ENCODE data around the gene DMXL1. TPM values are rescaled to one million over a fixed set of nuclear protein-coding genes. Genes with fewer than 3 reads are reported as not detected.

Gene DMXL1, protein sequence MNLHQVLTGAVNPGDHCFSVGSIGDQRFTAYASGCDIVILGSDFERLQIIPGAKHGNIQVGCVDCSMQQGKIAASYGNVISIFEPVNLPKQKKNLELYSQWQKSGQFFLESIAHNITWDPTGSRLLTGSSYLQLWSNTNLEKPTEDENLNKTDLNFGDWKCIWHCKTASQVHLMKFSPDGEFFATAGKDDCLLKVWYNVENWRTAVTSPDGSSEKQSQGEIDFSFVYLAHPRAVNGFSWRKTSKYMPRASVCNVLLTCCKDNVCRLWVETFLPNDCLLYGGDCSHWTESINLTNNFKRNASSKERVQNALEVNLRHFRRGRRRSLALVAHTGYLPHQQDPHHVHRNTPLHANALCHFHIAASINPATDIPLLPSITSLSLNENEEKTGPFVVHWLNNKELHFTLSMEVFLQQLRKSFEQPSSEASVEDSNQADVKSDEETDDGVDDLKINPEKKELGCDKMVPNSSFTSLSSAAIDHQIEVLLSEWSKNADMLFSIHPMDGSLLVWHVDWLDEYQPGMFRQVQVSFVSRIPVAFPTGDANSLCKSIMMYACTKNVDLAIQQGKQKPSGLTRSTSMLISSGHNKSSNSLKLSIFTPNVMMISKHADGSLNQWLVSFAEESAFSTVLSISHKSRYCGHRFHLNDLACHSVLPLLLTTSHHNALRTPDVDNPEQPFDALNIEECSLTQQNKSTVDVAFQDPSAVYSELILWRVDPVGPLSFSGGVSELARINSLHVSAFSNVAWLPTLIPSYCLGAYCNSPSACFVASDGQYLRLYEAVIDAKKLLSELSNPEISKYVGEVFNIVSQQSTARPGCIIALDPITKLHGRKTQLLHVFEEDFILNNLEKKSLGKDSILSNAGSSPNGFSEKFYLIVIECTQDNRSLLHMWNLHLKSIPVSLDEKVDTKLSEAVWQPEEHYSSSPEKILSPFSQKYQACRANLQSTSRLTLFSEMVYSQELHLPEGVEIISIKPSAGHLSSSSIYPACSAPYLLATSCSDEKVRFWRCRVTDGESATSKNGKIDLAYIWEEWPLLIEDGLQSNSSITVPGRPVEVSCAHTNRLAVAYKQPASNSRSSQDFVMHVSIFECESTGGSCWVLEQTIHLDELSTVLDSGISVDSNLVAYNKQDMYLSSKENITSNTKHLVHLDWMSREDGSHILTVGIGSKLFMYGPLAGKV (N-terminal part only)
- polyA plus RNA-seq: 10 to 100 TPM; 14.0 to 15.6 (median 14.7) TPM

GRCh38 chr5:119070828-119071560 lies at the start of gene DMXL1:
Gene DMXL1 (plus strand): TSS chr5:119071087. CDS start chr5:119071570, 483 bp downstream.
- H3K4me3 Mint-ChIP-seq: peak within 1 kb of the TSS; percentile 94 to 100 (median 99)
- no peaks in the 10 kb centered on the region for H3K36me3 Mint-ChIP-seq
- peak within 1 kb of the TSS; percentile 95 to 100 (median 98) for H3K27ac Mint-ChIP-seq
- DNase-seq: peak; percentile 96 to 98 (median 98)
- H3K9me3 Mint-ChIP-seq: no peaks in the 10 kb centered on the region
- H3K4me1 Mint-ChIP-seq: peaks cover 38 to 50% of the 10 kb centered on the region in 2 donors
- peaks cover 6 to 13% (median 7%) of the 10 kb centered on the region in 3 donors for H3K27me3 Mint-ChIP-seq (ENCODE audit: low read depth in 3 of 3)

DNA sequence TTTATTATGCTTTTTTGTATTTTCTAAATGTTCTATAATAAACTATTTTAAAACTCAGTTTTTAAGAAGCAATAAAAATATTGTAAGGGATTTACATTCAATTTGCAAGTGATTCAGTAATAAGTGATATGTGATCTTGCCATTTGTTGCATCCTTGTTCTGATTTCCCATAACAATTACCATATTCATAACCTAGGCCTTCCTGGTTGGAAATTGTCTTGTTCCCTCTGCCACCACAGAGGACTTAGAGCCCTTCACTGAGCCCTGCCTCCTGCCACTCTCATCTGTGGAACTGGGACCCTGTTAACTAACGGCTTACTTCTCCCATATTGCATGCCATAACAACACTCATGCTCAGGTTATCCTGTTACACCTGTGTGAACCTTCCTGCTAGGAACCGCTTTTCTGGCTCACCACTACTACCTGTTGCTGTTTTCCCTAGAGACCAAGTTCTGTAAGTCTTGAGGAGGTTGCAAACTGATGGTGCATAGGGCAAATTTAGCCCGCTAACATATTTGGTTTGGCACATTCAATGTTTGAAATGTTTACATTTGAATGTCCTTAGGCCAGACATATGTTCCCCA lies 49.6 kb upstream of the DMXL1 start:
- no peaks in the 10 kb centered on the region for H3K36me3 Mint-ChIP-seq
- peaks cover 0 to 5% (median 0%) of the 10 kb centered on the region in 6 donors for H3K9me3 Mint-ChIP-seq
- H3K4me3 Mint-ChIP-seq: no peak overlapping the region
- no peak overlapping the region for H3K27ac Mint-ChIP-seq
- no peak for DNase-seq
- H3K4me1 Mint-ChIP-seq: no peaks in the 10 kb centered on the region
- H3K27me3 Mint-ChIP-seq (ENCODE audit: low read depth in 3 of 3): peaks cover 2 to 6% (median 6%) of the 10 kb centered on the region in 3 donors

DNA sequence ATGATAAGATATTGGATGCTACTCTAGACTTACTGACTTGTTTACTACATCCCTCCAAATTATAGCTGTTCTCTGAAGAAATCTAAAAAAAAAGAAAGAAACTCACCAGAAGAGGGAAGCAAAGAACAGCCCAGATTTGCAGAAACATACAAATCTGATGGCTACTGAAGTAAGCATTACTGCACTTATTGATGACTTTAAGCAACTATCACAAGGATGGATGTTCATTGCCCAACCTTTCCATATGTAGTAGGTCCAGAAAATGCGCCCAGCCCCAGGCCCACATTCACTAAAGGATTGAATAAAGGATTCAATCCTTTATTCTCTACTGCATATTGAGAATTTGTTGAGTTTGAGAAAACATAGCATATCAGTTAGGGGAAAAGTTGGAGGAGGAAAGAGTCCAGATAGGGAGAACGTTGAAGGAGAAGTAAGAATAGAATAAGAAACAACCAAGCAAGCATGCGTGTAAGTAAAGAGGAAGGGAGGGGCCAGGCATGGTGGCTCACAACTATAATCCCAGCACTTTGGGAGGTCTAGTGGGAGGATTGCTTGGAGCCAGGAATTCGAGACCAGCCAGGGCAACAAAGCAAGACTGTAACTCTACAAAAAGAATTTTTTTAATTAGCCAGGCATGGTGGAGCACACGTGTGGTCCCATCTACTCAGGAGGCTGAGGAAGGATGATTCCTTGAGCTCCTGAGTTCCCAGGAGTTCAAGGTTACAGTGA lies 48.7 kb upstream of the DMXL1 start:
- Mint-ChIP-seq H3K36me3 (no peaks in the 10 kb centered on the region), H3K9me3 (peaks cover 0 to 5% (median 0%) of the 10 kb centered on the region in 6 donors), H3K4me1 (no peaks in the 10 kb centered on the region), H3K27ac (no peak overlapping the region), H3K4me3 (no peak overlapping the region), H3K27me3 (ENCODE audit: low read depth in 3 of 3) (peaks cover 2 to 6% (median 6%) of the 10 kb centered on the region in 3 donors)
- peak in 2 of 3 donors; percentile 7 to 20 for DNase-seq

DNA sequence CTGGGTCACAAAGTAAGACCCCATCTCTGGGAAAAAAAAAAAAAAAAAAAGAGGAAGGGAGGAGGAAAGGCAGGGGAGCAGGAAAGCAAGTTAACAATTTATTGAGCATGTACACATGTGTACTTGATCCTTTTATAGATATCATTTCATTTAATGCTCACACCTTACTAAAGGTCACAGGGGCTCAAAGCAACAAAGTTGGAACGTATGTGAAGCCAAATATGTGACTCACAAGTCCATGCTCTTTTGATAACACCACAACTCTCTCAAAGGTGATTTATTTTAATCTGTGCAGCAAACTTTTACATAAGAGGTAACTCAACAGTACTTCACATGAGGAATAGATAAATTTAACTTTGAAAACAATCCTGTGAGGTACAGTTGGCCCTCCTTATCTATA lies 48.1 kb upstream of the DMXL1 start:
- H3K9me3 Mint-ChIP-seq: peaks cover 0 to 5% (median 0%) of the 10 kb centered on the region in 6 donors
- no peaks in the 10 kb centered on the region for H3K4me1 Mint-ChIP-seq
- H3K27me3 Mint-ChIP-seq (ENCODE audit: low read depth in 3 of 3): peaks cover under 1 to 6% (median 2%) of the 10 kb centered on the region in 3 donors
- no peak for DNase-seq
- H3K27ac Mint-ChIP-seq: no peak overlapping the region
- H3K36me3 Mint-ChIP-seq: no peaks in the 10 kb centered on the region
- no peak overlapping the region for H3K4me3 Mint-ChIP-seq

DNA sequence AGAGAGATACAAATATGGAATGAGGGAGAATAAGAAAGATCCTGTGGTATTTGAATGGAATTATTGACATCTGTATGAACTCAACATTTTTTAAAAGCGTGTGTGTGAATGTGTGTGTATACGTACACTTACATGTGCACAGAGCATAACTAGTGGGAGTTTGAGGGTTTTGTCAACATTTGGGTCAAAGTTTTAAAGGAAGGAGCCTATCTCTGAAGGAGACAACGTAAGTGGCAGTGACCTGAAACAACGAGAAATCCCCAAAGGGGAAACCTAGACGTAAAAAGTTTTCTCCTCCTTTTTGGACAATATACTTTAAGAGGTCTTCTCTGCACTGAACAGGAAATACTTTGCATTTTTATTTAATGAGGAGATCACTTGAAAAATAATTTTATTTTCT lies 42.3 kb upstream of the DMXL1 start:
- Mint-ChIP-seq H3K4me1 (peaks cover 14 to 19% of the 10 kb centered on the region in 2 donors), H3K27me3 (ENCODE audit: low read depth in 3 of 3) (peaks cover 0 to 7% (median 6%) of the 10 kb centered on the region in 3 donors), H3K4me3 (no peak overlapping the region), H3K27ac (no peak overlapping the region), H3K9me3 (peaks cover 0 to 5% (median 0%) of the 10 kb centered on the region in 6 donors), H3K36me3 (no peaks in the 10 kb centered on the region)
- no peak for DNase-seq

- Mint-ChIP-seq H3K9me3 (no peaks in the 10 kb centered on the region), H3K27me3 (ENCODE audit: low read depth in 3 of 3) (peaks cover 0 to 4% (median 1%) of the 10 kb centered on the region in 3 donors)
These were observed 39.6 kb upstream of the DMXL1 start for GRCh38 chr5:119031011-119031886.

GRCh38 chr5:119031905-119032304 lies 39.0 kb upstream of the DMXL1 start:
- peaks cover 14 to 19% of the 10 kb centered on the region in 2 donors for H3K4me1 Mint-ChIP-seq
- no peaks in the 10 kb centered on the region for H3K9me3 Mint-ChIP-seq
- no peak for DNase-seq
- peak overlapping the region in 3 of 5 donors; percentile 2 to 53 (median 5) for H3K4me3 Mint-ChIP-seq
- peak overlapping the region in 3 of 6 donors; percentile 0 to 57 (median 12) for H3K27ac Mint-ChIP-seq
- H3K36me3 Mint-ChIP-seq: no peaks in the 10 kb centered on the region
- H3K27me3 Mint-ChIP-seq (ENCODE audit: low read depth in 3 of 3): peaks cover 0 to 4% (median 1%) of the 10 kb centered on the region in 3 donors

More at GRCh38 chr5:119031011-119031886, 39.6 kb upstream of the DMXL1 start:
- Mint-ChIP-seq H3K36me3 (no peaks in the 10 kb centered on the region), H3K4me3 (peak overlapping the region in 3 of 5 donors; percentile 2 to 39 (median 5)), H3K4me1 (peaks cover 14 to 19% of the 10 kb centered on the region in 2 donors), H3K27ac (peak overlapping the region in 4 of 6 donors; percentile 1 to 36 (median 6))
- DNase-seq: no peak

GRCh38 chr5:119032656-119033055 lies 38.2 kb upstream of the DMXL1 start:
- H3K27me3 Mint-ChIP-seq (ENCODE audit: low read depth in 3 of 3): peaks cover 0 to 4% (median 1%) of the 10 kb centered on the region in 3 donors
- H3K27ac Mint-ChIP-seq: no peak overlapping the region
- H3K36me3 Mint-ChIP-seq: no peaks in the 10 kb centered on the region
- peaks cover 14 to 19% of the 10 kb centered on the region in 2 donors for H3K4me1 Mint-ChIP-seq
- DNase-seq: no peak
- H3K4me3 Mint-ChIP-seq: no peak overlapping the region
- H3K9me3 Mint-ChIP-seq: no peaks in the 10 kb centered on the region

GRCh38 chr5:119033135-119033534 lies 37.8 kb upstream of the DMXL1 start:
- Mint-ChIP-seq H3K27me3 (ENCODE audit: low read depth in 3 of 3) (peaks cover 0 to 4% (median 1%) of the 10 kb centered on the region in 3 donors), H3K4me3 (no peak overlapping the region), H3K27ac (no peak overlapping the region), H3K36me3 (no peaks in the 10 kb centered on the region), H3K4me1 (peaks cover 14 to 19% of the 10 kb centered on the region in 2 donors), H3K9me3 (no peaks in the 10 kb centered on the region)
- no peak for DNase-seq

GRCh38 chr5:119036101-119036762 lies 34.7 kb upstream of the DMXL1 start:
- H3K27me3 Mint-ChIP-seq (ENCODE audit: low read depth in 3 of 3): peaks cover 0 to 3% (median 0%) of the 10 kb centered on the region in 3 donors
- DNase-seq: no peak
- H3K9me3 Mint-ChIP-seq: no peaks in the 10 kb centered on the region
- no peak overlapping the region for H3K4me3 Mint-ChIP-seq
- H3K27ac Mint-ChIP-seq: no peak overlapping the region
- no peaks in the 10 kb centered on the region for H3K36me3 Mint-ChIP-seq
- peaks cover 10 to 13% of the 10 kb centered on the region in 2 donors for H3K4me1 Mint-ChIP-seq

Measured in immature natural killer cell (primary cell).